ENCODE measurements around the gene JAZF1. TPM values are rescaled to one million over a fixed set of nuclear protein-coding genes. Genes with fewer than 3 reads are reported as not detected.

Gene JAZF1
- total and polyA plus RNA-seq, 2 donors (not counting 1 experiment from before 2014, with no cell fraction given): 14.0 to 38.6 TPM

- DNase-seq (peak; percentile 80), ATAC-seq (ENCODE audit: low read depth) (peak; percentile 28)
- H3K27ac ChIP-seq (ENCODE audit: low read length in 2 of 2): peak overlapping the region; percentile 71 to 87
- CTCF ChIA-PET: interaction anchor here (0.9 to 1.3 kb wide), 3 partner anchors 10 to 118 kb away, joined by 3 to 4 read pairs (median 4); no protein-coding TSS in a partner anchor
- no peaks in the 10 kb centered on the region for H3K9me3 ChIP-seq (ENCODE audit: control extremely low read depth in 1 of 3, control insufficient read depth in 2 of 3, insufficient read depth in 1 of 3, low read length in 2 of 3)
- H3K27ac Mint-ChIP-seq: peak overlapping the region; percentile 88
- H3K4me3 ChIP-seq (ENCODE audit: control extremely low read depth in 1 of 5, extremely low read depth in 1 of 5, insufficient read depth in 1 of 5, low read depth in 2 of 5, low read length in 4 of 5): peak overlapping the region in 1 of 5 experiments; percentile 12
- no peaks in the 10 kb centered on the region for H4K20me1 ChIP-seq (ENCODE audit: control insufficient read depth, insufficient read depth, low read length, poor library complexity, severe bottlenecking)
- no peak for TF ChIP-seq EZH2 (IDR thresholded peaks at IDR 0.05; ENCODE audit: borderline replicate concordance, insufficient read depth, low read depth, low read length, poor library complexity, severe bottlenecking)
- TF ChIP-seq, protein P1, sequence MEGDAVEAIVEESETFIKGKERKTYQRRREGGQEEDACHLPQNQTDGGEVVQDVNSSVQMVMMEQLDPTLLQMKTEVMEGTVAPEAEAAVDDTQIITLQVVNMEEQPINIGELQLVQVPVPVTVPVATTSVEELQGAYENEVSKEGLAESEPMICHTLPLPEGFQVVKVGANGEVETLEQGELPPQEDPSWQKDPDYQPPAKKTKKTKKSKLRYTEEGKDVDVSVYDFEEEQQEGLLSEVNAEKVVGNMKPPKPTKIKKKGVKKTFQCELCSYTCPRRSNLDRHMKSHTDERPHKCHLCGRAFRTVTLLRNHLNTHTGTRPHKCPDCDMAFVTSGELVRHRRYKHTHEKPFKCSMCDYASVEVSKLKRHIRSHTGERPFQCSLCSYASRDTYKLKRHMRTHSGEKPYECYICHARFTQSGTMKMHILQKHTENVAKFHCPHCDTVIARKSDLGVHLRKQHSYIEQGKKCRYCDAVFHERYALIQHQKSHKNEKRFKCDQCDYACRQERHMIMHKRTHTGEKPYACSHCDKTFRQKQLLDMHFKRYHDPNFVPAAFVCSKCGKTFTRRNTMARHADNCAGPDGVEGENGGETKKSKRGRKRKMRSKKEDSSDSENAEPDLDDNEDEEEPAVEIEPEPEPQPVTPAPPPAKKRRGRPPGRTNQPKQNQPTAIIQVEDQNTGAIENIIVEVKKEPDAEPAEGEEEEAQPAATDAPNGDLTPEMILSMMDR (IDR thresholded peaks at IDR 0.05): no peak
- peaks cover 76 to 83% of the 10 kb centered on the region in 2 donors for H3K4me1 ChIP-seq (ENCODE audit: control insufficient read depth in 2 of 2, insufficient read depth in 2 of 2, low read length in 2 of 2)
- H3K9ac ChIP-seq (ENCODE audit: low read length): peak overlapping the region; percentile 44
- H3K4me1 Mint-ChIP-seq: peaks cover 83% of the 10 kb centered on the region
- H2AFZ ChIP-seq (ENCODE audit: insufficient read depth, low read depth, low read length, poor library complexity, severe bottlenecking): peak overlapping the region; percentile 20
- WGBS (ENCODE audit: insufficient coverage): no CpG with 5 or more reads among the region's 4 CpGs
- no peaks in the 10 kb centered on the region for H3K27me3 Mint-ChIP-seq
- peak overlapping the region; percentile 75 for H3K4me2 ChIP-seq (replicated peaks; ENCODE audit: low read depth, low read length, poor library complexity, severe bottlenecking)
- peak overlapping the region; percentile 77 for H3K4me3 Mint-ChIP-seq
- no peaks in the 10 kb centered on the region for H3K36me3 ChIP-seq (replicated peaks in 1 of 2; ENCODE audit: control extremely low read depth in 1 of 2, control insufficient read depth in 1 of 2, extremely low read depth in 1 of 2, insufficient read depth in 2 of 2, low read length in 1 of 2)
- POLR2A ChIA-PET: interaction anchor here (0.6 to 1.8 kb wide), 3 partner anchors 29 to 178 kb away, joined by 3 to 9 read pairs (median 5); partner anchors contain the start of gene JAZF1
- H3K79me2 ChIP-seq (ENCODE audit: control insufficient read depth, insufficient read depth, low read length): peaks cover 93% of the 10 kb centered on the region
- intact Hi-C loops (cut with micrococcal nuclease): loop anchor here (10.0 kb wide), 2 partner anchors 53 to 487 kb away; partner anchors contain the start of gene HIBADH
- no peaks in the 10 kb centered on the region for H3K27me3 ChIP-seq (replicated peaks in 1 of 4; ENCODE audit: control extremely low read depth in 1 of 4, control insufficient read depth in 3 of 4, insufficient read depth in 4 of 4, low read length in 3 of 4)
- no peaks in the 10 kb centered on the region for H3K9me3 Mint-ChIP-seq (ENCODE audit: insufficient read depth)
Measured at GRCh38 chr7:28151965-28152364, 28.6 kb downstream of the JAZF1 start.

DNA sequence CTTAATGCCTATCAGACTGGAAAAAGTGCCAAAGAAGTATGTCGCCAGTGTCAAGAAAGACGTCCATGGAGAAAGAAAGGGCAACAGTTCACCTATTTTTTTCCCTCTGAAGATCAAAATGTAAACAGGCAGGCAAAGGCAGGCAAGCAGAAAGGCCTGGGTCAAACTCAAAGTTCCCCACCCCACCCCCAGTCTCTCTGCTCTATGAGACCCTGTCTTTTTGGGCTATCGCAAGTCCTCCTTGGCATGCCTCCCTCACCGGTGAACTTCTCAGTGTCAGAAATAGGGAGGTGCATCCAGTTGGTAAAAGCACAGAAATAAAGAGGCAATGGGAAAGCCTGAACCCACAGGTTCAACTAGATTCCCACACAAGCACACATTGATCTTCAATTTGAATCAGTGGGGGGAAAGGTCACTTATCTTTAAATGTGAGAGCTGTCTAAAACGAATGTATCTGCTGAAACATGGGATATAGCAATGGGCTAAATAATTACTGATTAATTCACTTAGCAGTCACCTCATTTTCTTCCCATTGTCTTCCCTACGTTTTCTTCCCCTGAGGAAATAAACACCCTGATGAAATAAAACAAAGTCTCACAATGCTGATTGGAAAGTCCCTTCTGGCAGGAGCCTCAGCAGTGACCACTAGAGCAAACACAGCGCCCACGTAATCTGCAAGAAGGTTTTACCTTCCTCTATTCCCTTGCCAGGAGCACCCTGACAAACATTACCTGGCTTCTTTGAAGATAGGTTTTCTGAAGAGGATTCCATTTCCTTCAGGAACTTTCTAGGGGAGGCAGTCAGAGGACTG, 31.1 kb downstream of the JAZF1 start:
- H3K4me3 Mint-ChIP-seq: peak overlapping the region; percentile 74
- Histone ChIP-seq H3K4me2 (replicated peaks; ENCODE audit: low read depth, low read length, poor library complexity, severe bottlenecking) (peak overlapping the region; percentile 58), H3K9me3 (ENCODE audit: control extremely low read depth in 1 of 3, control insufficient read depth in 2 of 3, insufficient read depth in 1 of 3, low read length in 2 of 3) (no peaks in the 10 kb centered on the region), H3K4me3 (ENCODE audit: control extremely low read depth in 1 of 5, extremely low read depth in 1 of 5, insufficient read depth in 1 of 5, low read depth in 2 of 5, low read length in 4 of 5) (peak overlapping the region in 1 of 5 experiments; percentile 3), H3K79me2 (ENCODE audit: control insufficient read depth, insufficient read depth, low read length) (peaks cover 98% of the 10 kb centered on the region), H4K20me1 (ENCODE audit: control insufficient read depth, insufficient read depth, low read length, poor library complexity, severe bottlenecking) (no peaks in the 10 kb centered on the region), H3K4me1 (ENCODE audit: control insufficient read depth in 2 of 2, insufficient read depth in 2 of 2, low read length in 2 of 2) (peaks cover 57 to 58% of the 10 kb centered on the region in 2 donors), H3K27ac (ENCODE audit: low read length in 2 of 2) (peak overlapping the region; percentile 83 to 92), H3K9ac (ENCODE audit: low read length) (peak overlapping the region; percentile 36), H3K36me3 (replicated peaks in 1 of 2; ENCODE audit: control extremely low read depth in 1 of 2, control insufficient read depth in 1 of 2, extremely low read depth in 1 of 2, insufficient read depth in 2 of 2, low read length in 1 of 2) (peaks cover 0 to 3% of the 10 kb centered on the region in 2 experiments), H3K27me3 (replicated peaks in 1 of 4; ENCODE audit: control extremely low read depth in 1 of 4, control insufficient read depth in 3 of 4, insufficient read depth in 4 of 4, low read length in 3 of 4) (no peaks in the 10 kb centered on the region), H2AFZ (ENCODE audit: insufficient read depth, low read depth, low read length, poor library complexity, severe bottlenecking) (peak overlapping the region; percentile 1)
- DNase-seq: peak; percentile 78
- peak; percentile 58 for ATAC-seq (ENCODE audit: low read depth)
- H3K27ac Mint-ChIP-seq: peak overlapping the region; percentile 90
- H3K4me1 Mint-ChIP-seq: peaks cover 71% of the 10 kb centered on the region
- H3K27me3 Mint-ChIP-seq: no peaks in the 10 kb centered on the region
- no peaks in the 10 kb centered on the region for H3K9me3 Mint-ChIP-seq (ENCODE audit: insufficient read depth)
- 64% methylated on average over 4 of the region's 8 CpGs for WGBS (ENCODE audit: insufficient coverage)
- intact Hi-C loops (cut with micrococcal nuclease): loop anchor here (10.0 kb wide), 2 partner anchors 55 to 485 kb away; partner anchors contain the start of gene HIBADH
- CTCF ChIA-PET: no interaction called here
- POLR2A ChIA-PET: no interaction called here
- TF ChIP-seq EZH2 (IDR thresholded peaks at IDR 0.05; ENCODE audit: borderline replicate concordance, insufficient read depth, low read depth, low read length, poor library complexity, severe bottlenecking): no peak
- TF ChIP-seq, protein P1 (IDR thresholded peaks at IDR 0.05): no peak

Measured in B cell (primary cell).